Mesenchymal stem cell (in vitro differentiated cells and primary cell): Measurements from ENCODE around the gene LRP11.

Experiments used
- DNase-seq: peaks from one replicate; pipeline ENCODE4 v3.0.0-alpha.2; 2013
- H2AFZ ChIP-seq: one replicate; pipeline ENCODE4 v1.6.1; 2013; ENCODE audit warnings: low read depth, mild to moderate bottlenecking, control low read depth, inconsistent platforms, low read length, moderate library complexity
- H2AK5ac ChIP-seq: 2 replicates; pipeline ENCODE4 v1.6.1; 2013; ENCODE audit warnings: low read length, moderate library complexity, mild to moderate bottlenecking, inconsistent platforms; ENCODE audit not compliant: severe bottlenecking
- H2BK120ac ChIP-seq: one replicate; pipeline ENCODE4 v1.6.1; 2013; ENCODE audit warnings: low read depth, mild to moderate bottlenecking, inconsistent platforms, low read length, moderate library complexity
- H2BK12ac ChIP-seq, 2 experiments: one replicate each; pipeline ENCODE4 v1.6.1; 2013; ENCODE audit warnings: inconsistent platforms in 2 of 2, low read length in 2 of 2, mild to moderate bottlenecking in 2 of 2, moderate library complexity in 2 of 2, control low read depth in 1 of 2
- H2BK15ac ChIP-seq: one replicate; pipeline ENCODE4 v1.6.1; 2013; ENCODE audit warnings: mild to moderate bottlenecking, low read depth, inconsistent platforms; ENCODE audit not compliant: poor library complexity, severe bottlenecking
- H2BK5ac ChIP-seq: 2 replicates; pipeline ENCODE4 v1.6.1; 2013; ENCODE audit warnings: low read depth, mild to moderate bottlenecking, low read length, control low read depth, inconsistent platforms; ENCODE audit not compliant: poor library complexity, severe bottlenecking
- H3K14ac ChIP-seq, 2 experiments: one replicate each; pipeline ENCODE4 v1.6.1; 2013; ENCODE audit warnings: inconsistent platforms in 2 of 2, low read length in 2 of 2, control low read depth in 1 of 2, mild to moderate bottlenecking in 1 of 2, moderate library complexity in 1 of 2
- H3K18ac ChIP-seq, 2 experiments: one replicate each; pipeline ENCODE4 v1.6.1; 2013; ENCODE audit warnings: inconsistent platforms in 2 of 2, low read length in 2 of 2, control low read depth in 1 of 2, low read depth in 1 of 2, mild to moderate bottlenecking in 1 of 2
- H3K23ac ChIP-seq, 2 experiments: one replicate each; pipeline ENCODE4 v1.6.1; 2013; ENCODE audit warnings: inconsistent platforms in 2 of 2, low read length in 2 of 2, mild to moderate bottlenecking in 2 of 2, moderate library complexity in 2 of 2, control low read depth in 1 of 2
- H3K27ac ChIP-seq: 2 replicates; pipeline ENCODE4 v1.5.1; 2013; ENCODE audit warnings: mild to moderate bottlenecking, moderate library complexity, low read length, control low read depth, inconsistent platforms; ENCODE audit not compliant: poor library complexity, severe bottlenecking
- H3K27me3 ChIP-seq, 2 experiments: 2 replicates each; pipeline versions ENCODE4 v1.6.1 to v1.7.0; 2013; ENCODE audit warnings: low read length in 2 of 2, mild to moderate bottlenecking in 2 of 2, moderate library complexity in 2 of 2, control low read depth in 1 of 2, inconsistent platforms in 1 of 2; ENCODE audit not compliant: control insufficient read depth in 1 of 2, insufficient read depth in 1 of 2
- H3K36me3 ChIP-seq, 2 experiments: 2 replicates each; pipeline versions ENCODE4 v1.6.1 to v1.7.0; 2013; ENCODE audit warnings: low read length in 2 of 2, control low read depth in 1 of 2, inconsistent platforms in 1 of 2, low read depth in 1 of 2, mild to moderate bottlenecking in 1 of 2; ENCODE audit not compliant: insufficient read depth in 2 of 2, control insufficient read depth in 1 of 2
- H3K4ac ChIP-seq, 2 experiments: one replicate each; pipeline ENCODE4 v1.6.1; 2013; ENCODE audit warnings: inconsistent platforms in 2 of 2, low read length in 2 of 2, mild to moderate bottlenecking in 2 of 2, moderate library complexity in 2 of 2, control low read depth in 1 of 2, low read depth in 1 of 2
- H3K4me1 ChIP-seq: 2 replicates; pipeline ENCODE4 v1.6.1; 2013; ENCODE audit warnings: low read depth, low read length, control low read depth; ENCODE audit not compliant: control insufficient read depth, insufficient read depth
- H3K4me2 ChIP-seq: 2 replicates; pipeline ENCODE4 v1.6.1; 2013; ENCODE audit warnings: low read length, mild to moderate bottlenecking, inconsistent platforms; ENCODE audit not compliant: poor library complexity, severe bottlenecking
- H3K4me3 ChIP-seq, 2 experiments: 2 replicates each; pipeline versions ENCODE4 v1.5.1 to v1.7.0; 2013; ENCODE audit warnings: low read length in 2 of 2, mild to moderate bottlenecking in 2 of 2, control low read depth in 1 of 2, low read depth in 1 of 2; ENCODE audit not compliant: insufficient read depth in 1 of 2
- H3K79me1 ChIP-seq: replicated peaks from 2 replicates; pipeline ENCODE4 v1.6.1; 2013; ENCODE audit warnings: mild to moderate bottlenecking, control low read depth, low read length, inconsistent platforms; ENCODE audit not compliant: poor library complexity, severe bottlenecking
- H3K9ac ChIP-seq: 2 replicates; pipeline ENCODE4 v1.7.0; 2013; ENCODE audit warnings: mild to moderate bottlenecking, low read length, moderate library complexity
- H3K9me3 ChIP-seq: 2 replicates; pipeline ENCODE4 v1.7.0; 2013; ENCODE audit warnings: mild to moderate bottlenecking, low read length; ENCODE audit not compliant: control insufficient read depth
- H4K8ac ChIP-seq: one replicate; pipeline ENCODE4 v1.6.1; 2013; ENCODE audit warnings: inconsistent platforms, mild to moderate bottlenecking, low read length, moderate library complexity
- H4K91ac ChIP-seq: one replicate; pipeline ENCODE4 v1.6.1; 2013; ENCODE audit warnings: mild to moderate bottlenecking, low read length, inconsistent platforms
- WGBS: methylation state at CpG from one replicate; pipeline ENCODE4 v1.1.7; 2013; ENCODE audit warnings: mixed read lengths; 5-methylcytosine and 5-hydroxymethylcytosine counted together

LRP11 gene

GRCh38 chr6:149897855-149898744, 33.9 kb upstream of the LRP11 start, which contains the start of gene RAET1E:
Gene RAET1E, minus strand, starts transcription at chr6:149898113. Its CDS starts 7,212 bp downstream, at chr6:149890901.
- H3K9ac ChIP-seq = peak within 1 kb of the TSS; percentile 89

GRCh38 chr6:149897015-149897697, 33.0 kb upstream of the LRP11 start:
- H3K9me3 ChIP-seq = no peaks in the 10 kb centered on the region
- H3K18ac ChIP-seq = peak overlapping the region; percentile 67 to 88
- H4K91ac ChIP-seq = peak overlapping the region; percentile 64
- peaks cover 0 to 13% of the 10 kb centered on the region in 2 experiments for H3K27me3 ChIP-seq
- H2BK120ac ChIP-seq = peak overlapping the region; percentile 67
- H2BK12ac ChIP-seq = peak overlapping the region; percentile 62 to 92
- no peak overlapping the region for H2AFZ ChIP-seq
- no peak overlapping the region for H3K27ac ChIP-seq
- no peaks in the 10 kb centered on the region for H3K36me3 ChIP-seq
- no peak overlapping the region for H2AK5ac ChIP-seq
- H3K4me3 ChIP-seq = peak overlapping the region in 1 of 2 experiments; percentile 74
- no peak overlapping the region for H2BK5ac ChIP-seq
- H3K4ac ChIP-seq = peak overlapping the region in 1 of 2 experiments; percentile 9
- peak overlapping the region; percentile 89 for H3K9ac ChIP-seq
- no peaks in the 10 kb centered on the region for H3K79me1 ChIP-seq
- H3K14ac ChIP-seq = no peak overlapping the region
- H3K23ac ChIP-seq = no peak overlapping the region
- no peak overlapping the region for H3K4me2 ChIP-seq
- peaks cover 4% of the 10 kb centered on the region for H3K4me1 ChIP-seq
- H2BK15ac ChIP-seq = peak overlapping the region; percentile 91
- peak; percentile 74 for DNase-seq
- H4K8ac ChIP-seq = peak overlapping the region; percentile 81
- 66% methylated on average over 9 of the region's 13 CpGs for WGBS

More at GRCh38 chr6:149897855-149898744, 33.9 kb upstream of the LRP11 start, which contains the start of gene RAET1E:
- Histone ChIP-seq H3K36me3 (no peaks in the 10 kb centered on the region), H2AFZ (no peak within 1 kb of the TSS), H3K79me1 (no peaks in the 10 kb centered on the region), H2BK12ac (peak within 1 kb of the TSS; percentile 62 to 92), H2BK5ac (no peak within 1 kb of the TSS), H4K91ac (peak within 1 kb of the TSS; percentile 64), H4K8ac (peak within 1 kb of the TSS; percentile 81), H2BK120ac (peak within 1 kb of the TSS; percentile 67), H3K18ac (peak within 1 kb of the TSS; percentile 67 to 88), H3K9me3 (no peaks in the 10 kb centered on the region), H3K14ac (no peak within 1 kb of the TSS), H3K4me3 (peak within 1 kb of the TSS in 1 of 2 experiments; percentile 74), H3K27me3 (peaks cover 0 to 13% of the 10 kb centered on the region in 2 experiments), H3K4ac (peak within 1 kb of the TSS in 1 of 2 experiments; percentile 9), H2BK15ac (peak within 1 kb of the TSS; percentile 91), H3K4me2 (no peak within 1 kb of the TSS), H3K4me1 (peaks cover 4% of the 10 kb centered on the region), H3K27ac (no peak within 1 kb of the TSS), H3K23ac (no peak within 1 kb of the TSS), H2AK5ac (no peak within 1 kb of the TSS)
- 87% methylated on average over 17 of the region's 17 CpGs for WGBS
- DNase-seq = no peak

- Histone ChIP-seq H3K36me3 (no peaks in the 10 kb centered on the region), H2AFZ (no peak overlapping the region), H3K4me2 (no peak overlapping the region), H3K23ac (no peak overlapping the region), H4K8ac (peak overlapping the region; percentile 54), H3K9ac (peak overlapping the region; percentile 89), H2AK5ac (no peak overlapping the region), H3K27me3 (peaks cover 0 to 12% of the 10 kb centered on the region in 2 experiments), H3K4ac (peak overlapping the region; percentile 48 to 52), H2BK12ac (peak overlapping the region in 1 of 2 experiments; percentile 55), H2BK120ac (no peak overlapping the region), H3K14ac (peak overlapping the region in 1 of 2 experiments; percentile 3), H3K4me1 (peaks cover 4% of the 10 kb centered on the region), H3K79me1 (no peaks in the 10 kb centered on the region), H2BK5ac (no peak overlapping the region), H3K18ac (peak overlapping the region; percentile 72 to 88), H2BK15ac (no peak overlapping the region), H3K9me3 (no peaks in the 10 kb centered on the region), H3K4me3 (peak overlapping the region in 1 of 2 experiments; percentile 74), H3K27ac (no peak overlapping the region), H4K91ac (peak overlapping the region; percentile 44)
- 85% methylated on average over 3 of the region's 3 CpGs for WGBS
- peak; percentile 73 for DNase-seq
Observed at GRCh38 chr6:149896491-149896890, 32.3 kb upstream of the LRP11 start.
